Measurements from ENCODE around the gene MISP3.

Gene MISP3

GRCh38 chr19:14080887-14081796, 8.6 kb downstream of the MISP3 start:
- peak; percentile 97 for DNase-seq (ENCODE audit: low read depth)

- no peak for DNase-seq (ENCODE audit: low read depth)
Measured at GRCh38 chr19:14081797-14082674, 9.4 kb downstream of the MISP3 start.

DNA sequence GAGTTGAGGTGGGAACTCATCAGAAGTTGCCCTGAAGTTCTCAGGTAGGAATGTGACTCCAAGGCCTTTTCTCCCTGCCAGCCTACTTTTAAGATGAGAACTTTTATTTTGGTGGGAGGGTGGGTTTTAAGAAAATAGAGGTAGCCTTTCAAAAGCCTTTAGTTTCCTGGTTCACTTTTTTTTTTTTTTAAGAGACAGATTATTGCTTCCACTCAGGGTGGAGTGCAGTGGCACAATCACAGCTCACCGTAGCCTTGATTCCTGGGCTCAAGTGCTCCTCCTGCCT, 10.0 kb downstream of the MISP3 start:
- no peak for DNase-seq (ENCODE audit: low read depth)

DNA sequence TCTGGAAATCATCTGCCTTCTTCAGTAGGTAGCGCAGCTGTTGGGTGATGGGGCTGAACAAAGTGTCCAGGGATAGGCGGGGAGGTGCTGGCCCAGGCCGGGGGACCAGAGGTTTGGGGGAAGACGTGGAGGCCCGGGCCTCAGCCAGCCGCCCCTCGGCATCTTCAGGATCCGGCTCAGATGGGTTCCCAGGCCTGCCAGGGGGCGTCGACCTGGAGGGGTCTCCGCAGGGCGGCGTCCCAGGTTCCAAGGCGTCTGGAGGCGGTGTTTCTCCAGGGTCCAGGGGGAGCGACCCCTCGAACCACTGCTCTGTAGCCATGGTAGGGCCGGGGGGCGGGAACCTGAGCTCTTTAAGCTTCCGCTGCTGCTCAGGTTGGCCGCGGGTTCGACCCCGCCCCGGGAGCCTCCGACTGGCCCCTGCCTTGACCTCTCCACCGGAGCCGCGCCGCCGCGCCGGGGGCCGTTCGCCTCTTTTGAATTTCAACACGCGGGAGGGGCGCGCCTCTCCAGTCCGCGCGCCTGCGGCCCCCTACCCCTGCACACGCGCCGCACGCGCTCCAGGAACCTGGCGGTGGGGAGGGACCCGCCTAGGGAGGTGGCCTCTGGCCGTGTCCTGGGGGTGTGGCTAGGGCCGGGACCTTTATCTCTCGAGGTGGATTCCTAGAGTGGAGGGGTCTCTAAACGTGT, 12.9 kb downstream of the MISP3 start, which contains the start of gene C19orf67:
Gene C19orf67, minus strand, starts transcription at position 475 of the 687 bp plus-strand sequence. Its CDS starts 156 bp downstream, at position 319.
- no peak for DNase-seq (ENCODE audit: low read depth)

DNA sequence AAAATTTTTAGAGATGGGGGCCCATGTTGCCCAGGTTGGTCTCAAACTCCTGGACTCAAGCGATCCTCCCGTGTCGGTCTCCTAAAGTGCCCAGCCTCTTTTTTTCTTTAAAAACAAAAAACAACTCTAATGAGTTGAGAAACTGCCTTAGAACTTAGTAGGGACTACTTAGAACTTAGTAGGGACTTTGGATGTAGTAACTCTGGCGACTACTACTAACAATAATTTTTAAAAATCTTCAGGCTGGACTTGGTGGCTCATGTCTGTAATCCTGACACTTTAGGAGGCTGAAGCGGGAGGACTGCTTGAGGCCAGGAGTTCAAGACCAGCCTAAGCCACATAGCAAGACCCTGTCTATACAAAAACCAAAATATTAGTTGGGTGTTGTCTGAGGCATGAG, 13.5 kb downstream of the MISP3 start:
- no peak for DNase-seq (ENCODE audit: low read depth)

DNA sequence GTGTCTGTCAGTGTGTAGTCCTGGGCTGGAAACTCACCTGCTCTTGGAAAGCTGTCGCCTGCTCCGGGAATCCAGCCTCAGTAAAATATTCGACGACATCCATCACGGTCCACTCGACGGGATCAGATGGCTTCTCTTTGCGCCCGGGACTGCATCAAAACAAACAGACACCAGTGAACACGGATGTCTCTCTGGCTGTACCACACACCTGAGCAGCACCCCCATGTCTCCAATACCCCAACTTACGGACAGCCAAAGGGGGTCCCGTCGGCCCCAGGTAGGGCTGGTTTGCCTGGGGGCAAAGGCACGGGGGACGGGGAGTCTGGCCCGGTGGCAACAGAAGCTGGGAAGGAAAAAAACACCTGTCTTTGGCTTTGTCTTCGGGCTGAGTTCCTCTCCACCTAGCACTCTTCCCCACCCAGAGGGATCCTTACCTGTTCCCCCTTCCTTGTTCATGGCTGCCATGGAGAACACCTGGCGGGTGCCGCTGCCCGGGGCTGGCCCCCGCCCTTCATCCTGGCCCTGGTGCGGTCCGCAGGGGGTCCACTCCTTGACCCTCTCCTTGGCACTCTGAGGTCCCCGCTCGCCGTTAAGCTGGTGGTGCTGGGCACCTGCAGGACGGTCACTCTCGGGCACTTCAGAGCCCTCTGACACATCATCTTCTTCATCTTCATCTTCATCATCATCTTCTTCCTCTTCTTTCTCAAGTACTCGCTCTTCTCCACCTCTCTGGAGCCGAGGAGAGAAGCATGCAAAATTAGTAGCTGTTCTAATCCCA, 16.2 kb downstream of the MISP3 start:
- DNase-seq (ENCODE audit: low read depth) = no peak

- no peak for DNase-seq (ENCODE audit: low read depth)
Measured at GRCh38 chr19:14089412-14089661, 16.8 kb downstream of the MISP3 start.

- DNase-seq (ENCODE audit: low read depth) = no peak
Measured at GRCh38 chr19:14089662-14090508, 17.3 kb downstream of the MISP3 start.

DNA sequence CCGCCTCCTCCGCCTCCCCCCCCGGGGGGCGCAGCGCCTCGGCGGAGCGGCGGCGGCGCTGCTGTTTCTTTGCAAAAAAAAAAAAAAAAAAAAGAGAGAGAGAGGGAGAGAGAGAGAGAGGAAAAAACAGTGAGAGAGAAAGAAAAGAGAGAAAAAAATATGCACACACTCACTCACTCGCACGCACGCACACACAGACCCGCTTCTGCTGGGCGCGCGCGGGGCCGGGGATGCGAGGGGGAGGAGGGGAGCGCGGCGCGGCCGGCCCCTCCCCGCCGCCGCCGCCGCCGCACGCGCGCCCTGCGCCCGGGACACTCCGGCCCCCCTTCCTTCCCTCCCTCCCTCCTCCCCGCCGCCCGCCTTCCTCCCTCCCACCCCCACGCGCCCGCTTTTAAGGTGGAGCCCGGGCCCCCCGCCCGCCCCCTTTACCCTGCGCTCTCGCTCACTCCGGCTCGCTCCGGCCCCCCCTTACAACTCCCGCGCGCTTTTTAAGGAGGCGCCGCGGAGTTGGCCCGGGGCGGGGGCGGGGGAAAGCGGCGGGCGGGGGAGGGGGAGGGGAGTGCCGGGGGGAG, 18.0 kb downstream of the MISP3 start, which contains the start of gene SAMD1:
Gene SAMD1, minus strand, starts transcription at position 243 of the 572 bp plus-strand sequence.
- no peak for DNase-seq (ENCODE audit: low read depth)

DNA sequence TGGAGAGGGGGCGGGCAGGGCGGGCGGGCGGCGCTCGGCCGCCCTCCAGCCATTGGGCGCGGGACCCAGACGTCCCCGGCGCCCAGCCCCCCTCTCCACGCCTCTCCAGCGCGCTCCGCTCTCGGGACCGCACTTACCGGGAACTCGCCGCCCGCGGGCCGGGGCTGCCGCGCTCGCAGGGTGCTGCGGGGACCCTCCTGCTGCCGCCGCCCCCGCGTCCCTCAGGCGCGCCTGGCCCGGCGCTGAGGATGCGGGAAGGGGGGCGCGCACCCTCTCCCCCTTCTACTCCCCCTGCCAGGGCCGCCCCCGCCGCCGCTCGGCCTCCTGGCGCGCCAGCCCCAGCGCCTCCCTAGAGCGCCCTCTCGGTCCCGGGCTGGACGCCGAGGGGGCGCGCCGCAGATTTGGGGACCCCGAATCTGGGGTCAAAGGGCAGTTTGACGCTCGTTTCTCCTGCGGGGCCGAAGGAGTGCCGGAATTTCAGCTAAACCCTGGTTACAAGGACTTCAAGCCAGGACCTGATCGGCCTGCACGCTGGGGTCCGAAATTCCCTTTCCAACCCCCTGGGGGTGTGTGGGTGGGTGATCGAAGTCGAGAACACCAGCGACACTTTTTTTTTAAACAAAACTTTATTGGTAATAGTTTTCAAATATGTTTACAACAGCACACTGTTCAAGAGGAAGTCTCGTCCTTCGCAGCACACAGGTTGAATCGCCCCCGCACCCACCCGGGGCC, 18.7 kb downstream of the MISP3 start:
- DNase-seq (ENCODE audit: low read depth) = no peak

DNA sequence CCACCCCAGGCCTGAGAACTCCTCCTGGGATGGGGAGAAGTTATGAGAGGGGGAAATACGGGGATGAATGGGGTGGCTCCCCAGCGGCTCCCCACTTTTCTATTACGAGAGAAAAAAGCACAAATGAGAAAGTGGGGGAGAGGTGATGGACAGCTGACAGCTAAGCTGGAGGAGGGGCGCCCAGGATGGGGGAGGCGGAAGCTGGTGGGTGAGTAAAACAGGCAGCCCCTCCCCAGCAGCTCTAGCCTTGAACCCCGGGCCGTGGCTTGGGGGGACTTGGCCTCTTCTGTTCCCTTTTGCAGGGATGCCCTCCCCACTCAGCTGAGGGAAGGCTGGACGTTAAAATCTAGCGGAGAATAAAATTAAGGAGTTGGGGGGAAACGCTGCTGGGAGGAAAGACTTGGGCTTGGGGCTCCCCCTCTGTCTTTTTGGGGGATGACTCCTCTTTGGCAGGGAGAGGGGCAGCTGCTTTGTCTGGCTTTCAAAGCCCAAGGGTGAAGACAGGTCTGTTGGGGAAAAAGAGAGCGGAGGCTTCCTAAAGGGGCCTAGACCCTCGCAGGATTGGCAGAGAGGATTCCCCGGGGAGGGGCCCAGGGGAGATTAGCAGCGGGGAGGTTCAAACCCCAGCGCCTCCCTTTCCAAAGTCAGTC, 19.4 kb downstream of the MISP3 start:
- DNase-seq (ENCODE audit: low read depth) = no peak

- no peak for DNase-seq (ENCODE audit: low read depth)
Measured at GRCh38 chr19:14093117-14093823, 20.7 kb downstream of the MISP3 start.

- DNase-seq (ENCODE audit: low read depth) = no peak
Measured at GRCh38 chr19:14094854-14095253, 22.3 kb downstream of the MISP3 start.

DNA sequence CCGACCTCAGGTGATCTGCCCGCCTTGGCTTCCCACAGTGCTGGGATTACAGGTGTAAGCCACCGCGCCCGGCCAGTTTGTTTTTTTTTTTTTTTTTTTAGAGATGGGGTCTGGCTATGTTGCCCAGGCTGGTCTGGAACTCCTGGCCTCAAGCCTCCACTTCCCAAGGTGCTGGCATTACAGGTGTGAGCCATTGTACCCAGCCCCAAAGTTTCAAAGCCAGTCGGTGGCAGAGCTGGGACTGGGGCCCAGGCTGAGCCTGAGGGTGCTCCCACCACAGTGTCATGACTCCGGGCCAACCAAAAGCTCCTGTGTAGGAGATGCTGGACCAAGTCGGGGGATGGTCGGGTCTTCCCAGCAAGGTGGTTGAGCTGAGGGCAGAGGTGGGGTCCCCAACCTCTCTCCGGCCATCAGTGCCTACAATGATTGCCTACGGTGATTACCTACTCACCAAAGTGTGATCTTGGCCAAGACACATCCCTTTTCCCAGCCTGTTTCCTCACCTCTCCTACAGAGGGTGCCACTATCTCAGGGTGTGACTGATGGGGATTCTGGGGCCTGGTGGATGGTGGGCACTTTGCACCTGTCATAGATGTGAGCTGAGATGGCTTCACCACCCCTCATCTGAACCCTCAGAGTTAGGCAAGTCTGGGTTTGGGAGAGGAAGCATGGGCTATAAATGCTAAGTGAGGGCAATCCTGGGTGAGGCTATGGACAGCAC, 23.8 kb downstream of the MISP3 start:
- DNase-seq (ENCODE audit: low read depth) = no peak

DNA sequence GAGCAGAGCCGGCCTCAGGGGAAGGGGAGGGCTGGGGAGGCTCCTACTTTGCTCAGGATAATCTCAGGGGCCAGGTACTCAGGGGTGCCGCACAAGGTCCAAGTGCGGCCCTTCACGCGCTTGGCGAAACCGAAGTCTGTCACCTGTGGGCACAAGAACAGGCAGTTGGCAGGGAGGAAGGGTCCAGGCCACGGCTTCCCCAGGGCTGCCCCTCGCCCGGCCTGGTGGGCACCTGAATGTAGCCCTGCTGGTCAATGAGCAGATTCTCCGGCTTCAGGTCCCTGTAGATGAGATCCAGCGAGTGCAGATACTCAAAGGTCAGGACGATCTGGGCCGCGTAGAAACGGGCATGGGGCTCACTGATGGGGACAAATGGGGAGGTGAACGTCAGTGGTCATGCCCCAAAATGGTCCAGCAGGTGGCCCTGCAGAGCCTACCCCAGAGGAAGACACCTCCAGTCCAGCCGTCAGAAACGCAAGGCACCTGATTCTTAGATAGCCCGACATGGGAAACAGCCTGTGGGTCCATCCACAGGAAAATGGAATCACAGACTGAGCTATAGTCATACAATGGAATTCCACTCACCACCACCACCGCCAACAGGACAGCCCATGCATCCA, 25.1 kb downstream of the MISP3 start:
- DNase-seq (ENCODE audit: low read depth) = no peak

- DNase-seq (ENCODE audit: low read depth) = no peak
Measured at GRCh38 chr19:14101003-14101545, 28.5 kb downstream of the MISP3 start.

- no peak for DNase-seq (ENCODE audit: low read depth)
Measured at GRCh38 chr19:14102102-14102696, 29.6 kb downstream of the MISP3 start.

All from CMK (cell line).